Urothelium cell line (cell line): ENCODE results near the gene TEK.

Experiments used
- DNase-seq: peaks from one replicate; pipeline ENCODE4 v3.0.0; 2011; ENCODE audit warnings: low spot score, mixed read lengths
- FAIRE-seq: peaks from 2 replicates; lab custom pipeline; 2011; peaks lifted over from hg19 to GRCh38; lab: Jason Lieb, UNC

The TEK gene

GRCh38 chr9:27168951-27169350 lies 59.9 kb downstream of the TEK start:
- peak; percentile 27 for FAIRE-seq
- DNase-seq: no peak

DNA sequence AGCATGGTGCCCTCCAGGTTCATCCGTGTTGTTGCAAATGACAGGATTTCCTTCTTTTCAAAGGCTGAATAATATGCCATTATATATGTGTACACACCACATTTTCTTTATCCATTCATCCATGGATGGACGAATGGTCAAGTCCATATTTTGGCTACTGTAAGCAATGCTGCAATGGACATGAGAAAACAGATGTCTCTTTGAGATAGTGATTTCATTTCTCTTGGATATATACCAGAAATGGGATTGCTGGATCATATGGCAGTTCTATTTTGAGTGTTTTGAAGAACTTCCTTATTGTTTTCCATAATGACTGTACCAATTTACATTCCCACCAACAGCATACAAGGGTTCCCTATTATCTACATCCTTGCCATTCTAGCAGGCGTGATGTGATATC lies 67.9 kb downstream of the TEK start:
- DNase-seq (no peak), FAIRE-seq (peak; percentile 70)

GRCh38 chr9:27179245-27179865 lies 70.3 kb downstream of the TEK start:
- FAIRE-seq (no peak), DNase-seq (no peak)

DNA sequence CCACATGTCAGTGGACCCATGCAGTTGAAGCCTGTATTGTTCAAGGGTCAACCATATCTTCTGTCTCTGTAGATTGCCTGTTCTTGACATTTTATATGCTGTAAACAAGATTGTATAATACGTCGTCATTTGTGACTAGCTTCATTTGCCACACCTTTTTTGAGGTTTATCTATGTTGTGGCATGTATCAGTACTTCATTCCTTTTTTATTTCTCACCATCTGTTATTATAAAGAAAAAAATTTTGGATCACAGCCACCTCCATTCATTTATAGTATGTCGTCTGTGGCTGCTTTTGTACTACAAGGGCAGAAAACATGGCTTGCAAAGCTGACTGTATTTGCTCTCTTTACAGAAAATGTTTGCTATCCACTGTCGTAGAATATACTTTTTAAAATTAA lies 72.4 kb downstream of the TEK start:
- no peak for FAIRE-seq
- no peak for DNase-seq

DNA sequence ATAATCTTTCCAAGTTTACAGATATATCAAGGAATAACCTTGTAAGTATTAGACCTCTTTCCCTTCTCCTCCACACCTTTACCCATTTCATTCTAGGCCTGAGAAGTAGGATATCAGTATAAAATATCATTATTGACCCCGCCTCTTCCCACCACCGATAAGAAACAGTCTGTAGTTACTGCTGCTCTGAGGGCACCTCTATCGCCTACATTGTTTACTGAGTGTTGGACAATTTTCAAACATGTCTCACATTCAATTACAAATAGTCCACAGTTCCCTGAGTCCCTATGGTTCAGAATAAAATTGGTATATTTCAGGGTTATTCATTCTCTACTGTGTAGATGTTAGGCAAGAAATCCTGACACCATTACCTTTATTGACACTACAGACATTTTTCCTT lies 73.4 kb downstream of the TEK start:
- DNase-seq: no peak
- no peak for FAIRE-seq

DNA sequence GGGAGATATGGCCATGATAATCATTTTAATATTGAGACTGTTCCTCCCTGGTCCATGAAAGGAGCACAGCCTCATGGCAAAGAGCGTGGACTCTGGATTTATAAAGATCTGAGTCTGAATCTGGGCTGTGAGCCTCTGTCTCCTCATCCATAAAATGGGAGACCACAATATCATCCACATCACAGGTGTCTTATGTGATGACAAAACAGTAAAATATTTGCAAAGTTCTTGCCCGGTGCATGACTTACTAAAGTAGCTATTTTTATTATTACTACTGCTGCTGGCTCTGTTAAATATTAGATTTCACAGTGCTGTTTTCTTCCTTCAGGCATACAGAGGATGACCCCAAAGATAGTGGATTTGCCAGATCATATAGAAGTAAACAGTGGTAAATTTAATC lies 74.1 kb downstream of the TEK start:
- no peak for FAIRE-seq

GRCh38 chr9:27183701-27184100 lies 74.7 kb downstream of the TEK start:
- DNase-seq (no peak), FAIRE-seq (peak; percentile 98)

More for the DNA sequence above, 74.1 kb downstream of the TEK start:
- DNase-seq: no peak

- DNase-seq: no peak
- FAIRE-seq: peak; percentile 83
Measured at GRCh38 chr9:27184556-27185351, 75.7 kb downstream of the TEK start.

- DNase-seq: no peak
- FAIRE-seq: peak; percentile 62
Measured at GRCh38 chr9:27188426-27188825, 79.4 kb downstream of the TEK start.

- DNase-seq (no peak), FAIRE-seq (no peak)
Measured at GRCh38 chr9:27189426-27189825, 80.4 kb downstream of the TEK start.

- DNase-seq (no peak), FAIRE-seq (peak; percentile 66)
Measured at GRCh38 chr9:27192291-27192960, 83.4 kb downstream of the TEK start.

DNA sequence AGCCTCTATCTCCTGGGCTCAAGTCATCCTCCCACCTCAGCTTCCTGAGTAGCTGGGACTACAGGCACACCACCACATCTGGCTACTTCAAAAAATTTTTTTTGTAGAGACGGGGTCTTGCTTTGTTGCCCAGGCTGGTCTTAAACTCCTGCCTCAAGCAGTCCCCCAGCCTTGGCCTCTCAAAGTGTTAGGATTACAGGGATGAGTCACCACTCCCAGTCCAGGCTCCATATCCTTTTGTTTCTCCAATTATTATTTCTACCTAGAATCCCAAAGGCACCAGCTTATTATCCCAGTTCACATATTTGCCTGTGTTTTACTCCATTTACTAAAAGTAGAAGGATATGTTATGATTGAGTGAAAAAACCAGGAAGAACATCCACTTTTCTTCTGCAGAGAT lies 84.9 kb downstream of the TEK start:
- FAIRE-seq (no peak), DNase-seq (no peak)

DNA sequence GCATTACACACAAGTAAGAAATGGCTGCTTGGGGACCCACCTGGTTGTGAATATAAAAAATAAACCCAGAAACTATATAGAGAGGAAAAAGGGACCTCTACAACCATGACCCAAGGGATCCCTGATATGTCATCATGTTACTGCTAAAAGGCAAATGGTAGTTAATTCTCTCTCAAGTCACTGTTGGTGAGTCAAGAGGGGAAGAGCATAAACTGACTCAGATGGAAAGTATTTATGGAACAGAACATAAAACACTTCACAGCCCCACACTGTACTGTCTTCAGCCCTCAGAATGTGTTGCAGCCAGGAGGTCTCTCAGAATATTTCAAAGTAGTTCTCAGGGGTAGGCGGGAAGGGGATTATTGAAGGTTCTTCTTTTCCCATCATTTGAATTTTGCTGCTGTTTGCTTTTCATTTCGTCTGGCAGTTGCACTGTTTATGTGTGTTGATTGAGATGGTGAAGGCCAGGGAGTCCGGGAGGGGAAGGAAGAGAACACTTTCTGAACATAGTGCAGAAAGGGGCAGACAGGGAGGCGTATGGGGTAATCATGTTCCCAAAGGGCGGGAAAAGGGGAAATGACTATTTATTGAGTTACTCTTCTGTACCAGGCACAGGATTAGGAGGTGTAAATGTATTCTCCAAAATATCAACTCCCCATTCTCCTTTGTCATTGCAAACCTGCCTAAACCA lies 85.5 kb downstream of the TEK start:
- FAIRE-seq (peak; percentile 99), DNase-seq (peak; percentile 89)

- FAIRE-seq (peak; percentile 53), DNase-seq (no peak)
Measured at GRCh38 chr9:27195191-27195590, 86.2 kb downstream of the TEK start.

DNA sequence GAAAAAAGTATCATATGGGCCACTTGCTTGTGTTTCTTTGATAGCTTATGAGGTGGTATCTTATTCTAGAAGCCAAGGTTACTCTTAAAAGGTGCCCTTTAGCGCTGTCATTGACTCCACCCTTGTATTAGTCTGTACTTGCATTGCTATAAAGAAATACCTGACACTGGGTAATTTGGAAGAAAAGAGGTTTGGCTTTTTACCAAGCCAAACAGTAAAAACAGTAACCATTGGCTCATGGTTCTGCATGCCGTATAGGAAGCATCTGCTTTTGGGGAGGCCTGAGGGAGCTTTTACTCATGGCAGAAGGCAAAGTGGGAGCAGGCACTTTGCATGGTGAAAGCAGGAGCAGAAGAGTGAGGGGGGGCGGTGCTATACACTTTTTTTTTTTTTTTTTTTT lies 87.4 kb downstream of the TEK start:
- no peak for FAIRE-seq
- DNase-seq: no peak

- peak; percentile 94 for FAIRE-seq
- DNase-seq: no peak
Measured at GRCh38 chr9:27198190-27198589, 89.2 kb downstream of the TEK start.

GRCh38 chr9:27202056-27202455 lies 93.0 kb downstream of the TEK start:
- DNase-seq (no peak), FAIRE-seq (peak; percentile 84)

GRCh38 chr9:27203783-27204182 lies 94.8 kb downstream of the TEK start:
- DNase-seq: no peak
- FAIRE-seq: no peak

GRCh38 chr9:27204578-27204977 lies 95.6 kb downstream of the TEK start:
- DNase-seq (no peak), FAIRE-seq (peak; percentile 84)

DNA sequence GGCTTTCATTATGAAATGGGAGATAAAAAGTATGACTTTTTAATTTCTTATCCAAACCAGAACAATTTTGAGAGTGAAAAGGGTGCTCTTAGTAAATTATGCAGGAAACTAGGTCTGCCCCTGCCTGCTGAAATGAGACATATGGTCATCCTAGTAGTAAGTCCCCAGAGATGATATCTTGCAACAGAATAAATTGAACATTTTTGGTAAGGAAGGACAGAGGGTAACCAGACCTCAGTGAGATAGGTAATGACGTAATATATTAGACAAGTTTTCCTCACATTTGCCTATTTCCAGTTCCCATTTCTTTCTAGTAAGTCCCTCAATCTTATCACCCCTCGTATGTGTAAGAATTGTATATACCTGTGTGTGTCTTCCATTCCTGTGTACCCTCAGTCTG lies 96.2 kb downstream of the TEK start:
- DNase-seq: no peak
- FAIRE-seq: no peak

- FAIRE-seq (peak; percentile 46), DNase-seq (no peak)
Measured at GRCh38 chr9:27206041-27206440, 97.0 kb downstream of the TEK start.
